Right lobe of liver (tissue), 6 donors: Measurements from ENCODE around the gene TAOK3. TPM values are rescaled to one million over a fixed set of nuclear protein-coding genes. Genes with fewer than 3 reads are reported as not detected.

Source experiments
- ATAC-seq, 4 donors: fragments of 200-7000 bp; cut with Tn5 transposase; one replicate each; pipeline ENCODE4 v1.9.1; 2020; ENCODE audit warnings: mild to moderate bottlenecking in 4 of 4, moderate library complexity in 4 of 4
- DNase-seq, 3 donors: peaks; one replicate each; pipeline ENCODE4 v3.0.0-alpha.2; 2020
- H3K27ac ChIP-seq, 3 donors: fragments of 200-600 bp; one replicate each; pipeline ENCODE4 v1.8.0; 2022
- H3K27me3 ChIP-seq, 2 donors: fragments of 200-600 bp; one replicate each; pipeline ENCODE4 v1.8.0; 2022
- H3K36me3 ChIP-seq, 4 donors: fragments of 200-600 bp; sonication (generic) in 1 of 4; one replicate each; pipeline versions ENCODE4 v1.5.1 to v1.8.0; 2017 to 2022; ENCODE audit warnings: control low read depth in 1 of 4
- H3K4me1 ChIP-seq, 4 donors: fragments of 200-600 bp; sonication (generic) in 1 of 4; one replicate each; pipeline versions ENCODE4 v1.5.1 to v1.8.0; 2017 to 2022; ENCODE audit warnings: control low read depth in 1 of 4
- H3K4me3 ChIP-seq, 3 donors: fragments of 200-600 bp; one replicate each; pipeline ENCODE4 v1.8.0; 2022
- H3K9me3 ChIP-seq, 4 donors: fragments of 200-600 bp; sonication (generic) in 1 of 4; one replicate each; pipeline versions ENCODE4 v1.5.1 to v1.8.0; 2017 to 2022; ENCODE audit warnings: control low read depth in 1 of 4
- POLR2A ChIP-seq: fragments of 450-650 bp; IDR thresholded peaks from one replicate; pipeline ENCODE4 v1.6.1; 2017; ENCODE audit warnings: antibody characterized with exemption, mild to moderate bottlenecking
- WGBS: methylation state at CpG from one replicate; pipeline ENCODE4 v1.1.6; 2018; ENCODE audit warnings: low coverage, low lambda C conversion rate; ENCODE audit not compliant: insufficient coverage; ENCODE audit errors: missing lambda C conversion rate; 5-methylcytosine and 5-hydroxymethylcytosine counted together
- intact Hi-C, 2 donors: fragments of 100-400 bp; cut with DNase I; formaldehyde crosslinking; loops; one replicate each; pipeline versions ENCODE4 v1.11.2 to v1.14.1; 2022
- total RNA-seq, 6 experiments: library from RNA; depleted of rRNA in 2 of 6; stranded (reverse); fragments of >200 nt in 2 of 6; fragmentation: NEBNext Ultra II Directional in 3 of 6; extraction: Animal tissue kit (Norgen Biotek cat#: 25700) in 3 of 6; gene quantifications; one replicate each; pipeline versions ENCODE4 v1.1.0 to v1.2.4, GENCODE V29; 2016 to 2023
- TF ChIP-seq, protein P1 (sequence below), 4 donors: fragments of 200-600 bp in 3 of 4; fragments of 450-650 bp in 1 of 4; IDR thresholded peaks; one replicate each; pipeline versions ENCODE4 v1.5.1 to v1.8.0; 2016 to 2022; ENCODE audit warnings: antibody characterized with exemption in 4 of 4, mild to moderate bottlenecking in 2 of 4
- donor health status: DM: no; HTN: yes; CAD: no.
- donor health status: DM: no; HTN: no; CAD: no.
- donor health status: DM: no; HTN: no; CAD: no.
- donor health status: DM: no; HTN: yes; CAD: no.
- donor health status: DM: no; HTN: yes; CAD: no.

TAOK3 gene
- total RNA-seq, 6 experiments from 2014 or later = 12.2 to 21.9 (median 17.7) TPM

DNA sequence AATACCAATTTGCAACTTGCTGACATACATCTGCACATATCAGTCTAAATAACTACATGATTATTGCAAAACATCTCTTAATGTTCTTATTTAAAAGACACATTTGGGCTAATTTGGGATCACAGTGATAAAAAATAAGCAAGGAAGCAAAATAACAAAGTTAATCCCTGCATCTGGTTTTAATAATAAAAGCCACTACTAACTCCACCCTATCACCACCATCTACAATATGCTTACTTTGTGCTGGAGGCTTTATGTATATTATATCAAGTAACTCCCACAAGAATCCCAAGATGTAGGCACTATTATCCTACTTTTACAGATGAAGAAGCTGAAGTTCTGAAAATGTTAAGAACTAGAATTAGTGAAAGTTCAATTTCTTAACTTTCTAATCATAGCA lies 45.7 kb downstream of the TAOK3 start:
- no peaks in the 10 kb centered on the region for H3K27me3 ChIP-seq
- peaks cover 0 to 4% (median 0%) of the 10 kb centered on the region in 4 donors for H3K4me1 ChIP-seq
- H3K9me3 ChIP-seq = no peaks in the 10 kb centered on the region
- no peak for DNase-seq
- no peak for TF ChIP-seq POLR2A
- TF ChIP-seq, protein P1, sequence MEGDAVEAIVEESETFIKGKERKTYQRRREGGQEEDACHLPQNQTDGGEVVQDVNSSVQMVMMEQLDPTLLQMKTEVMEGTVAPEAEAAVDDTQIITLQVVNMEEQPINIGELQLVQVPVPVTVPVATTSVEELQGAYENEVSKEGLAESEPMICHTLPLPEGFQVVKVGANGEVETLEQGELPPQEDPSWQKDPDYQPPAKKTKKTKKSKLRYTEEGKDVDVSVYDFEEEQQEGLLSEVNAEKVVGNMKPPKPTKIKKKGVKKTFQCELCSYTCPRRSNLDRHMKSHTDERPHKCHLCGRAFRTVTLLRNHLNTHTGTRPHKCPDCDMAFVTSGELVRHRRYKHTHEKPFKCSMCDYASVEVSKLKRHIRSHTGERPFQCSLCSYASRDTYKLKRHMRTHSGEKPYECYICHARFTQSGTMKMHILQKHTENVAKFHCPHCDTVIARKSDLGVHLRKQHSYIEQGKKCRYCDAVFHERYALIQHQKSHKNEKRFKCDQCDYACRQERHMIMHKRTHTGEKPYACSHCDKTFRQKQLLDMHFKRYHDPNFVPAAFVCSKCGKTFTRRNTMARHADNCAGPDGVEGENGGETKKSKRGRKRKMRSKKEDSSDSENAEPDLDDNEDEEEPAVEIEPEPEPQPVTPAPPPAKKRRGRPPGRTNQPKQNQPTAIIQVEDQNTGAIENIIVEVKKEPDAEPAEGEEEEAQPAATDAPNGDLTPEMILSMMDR (IDR thresholded peaks at IDR 0.05) = no peak
- no peak overlapping the region for H3K4me3 ChIP-seq
- H3K27ac ChIP-seq = no peak overlapping the region
- intact Hi-C loops = no loop called here
- no peaks in the 10 kb centered on the region for H3K36me3 ChIP-seq
- ATAC-seq = no peak

DNA sequence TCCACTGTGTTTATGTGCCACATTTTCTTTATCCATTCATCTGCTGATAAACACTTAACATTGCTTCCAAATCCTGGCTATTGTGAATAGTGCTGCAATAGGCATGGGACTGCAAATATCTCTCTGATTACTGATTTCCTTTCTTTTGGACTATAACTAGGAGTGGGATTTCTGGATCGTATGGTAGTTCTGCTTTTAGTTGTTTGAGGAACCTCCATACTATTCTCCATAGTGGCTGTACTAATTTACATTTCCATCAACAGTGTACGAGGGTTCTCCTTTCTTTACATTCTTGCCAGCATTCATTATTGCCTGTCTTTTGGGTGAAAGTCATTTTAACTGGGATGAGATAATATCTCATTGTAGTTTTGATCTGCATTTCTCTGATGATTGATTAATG lies 47.6 kb downstream of the TAOK3 start:
- no peak for TF ChIP-seq POLR2A
- TF ChIP-seq, protein P1 (IDR thresholded peaks at IDR 0.05) = no peak
- 74% methylated on average over 2 of the region's 2 CpGs for whole genome bisulfite sequencing
- H3K4me3 ChIP-seq = no peak overlapping the region
- no peaks in the 10 kb centered on the region for H3K36me3 ChIP-seq
- no peaks in the 10 kb centered on the region for H3K9me3 ChIP-seq
- intact Hi-C loops = no loop called here
- no peak for DNase-seq
- no peaks in the 10 kb centered on the region for H3K27me3 ChIP-seq
- H3K27ac ChIP-seq = no peak overlapping the region
- no peaks in the 10 kb centered on the region for H3K4me1 ChIP-seq
- no peak for ATAC-seq

DNA sequence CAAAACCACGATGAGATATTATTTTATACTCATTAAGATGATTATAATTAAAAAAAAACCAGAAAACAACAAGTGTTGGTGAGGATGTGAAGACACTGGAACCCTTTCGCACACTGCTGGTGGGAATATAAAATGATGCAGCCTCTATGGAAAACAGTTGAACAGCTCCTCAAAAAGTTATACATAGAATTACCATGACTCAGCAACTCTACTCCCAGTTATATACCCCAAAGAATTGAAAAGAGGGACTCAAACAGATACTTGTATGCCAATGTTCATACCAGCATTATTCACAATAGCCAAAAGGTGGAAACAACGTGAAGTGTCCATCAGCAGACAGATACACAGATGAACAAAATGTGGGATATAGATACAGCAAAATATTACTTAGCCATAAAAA lies 53.1 kb downstream of the TAOK3 start:
- Histone ChIP-seq H3K9me3 (no peaks in the 10 kb centered on the region), H3K27me3 (no peaks in the 10 kb centered on the region), H3K4me1 (no peaks in the 10 kb centered on the region), H3K27ac (no peak overlapping the region), H3K36me3 (no peaks in the 10 kb centered on the region), H3K4me3 (no peak overlapping the region)
- TF ChIP-seq, protein P1 (IDR thresholded peaks at IDR 0.05) = no peak
- no peak for TF ChIP-seq POLR2A
- no peak for ATAC-seq
- no peak for DNase-seq
- intact Hi-C loops = no loop called here
- WGBS = 87% methylated on average over 3 of the region's 3 CpGs

DNA sequence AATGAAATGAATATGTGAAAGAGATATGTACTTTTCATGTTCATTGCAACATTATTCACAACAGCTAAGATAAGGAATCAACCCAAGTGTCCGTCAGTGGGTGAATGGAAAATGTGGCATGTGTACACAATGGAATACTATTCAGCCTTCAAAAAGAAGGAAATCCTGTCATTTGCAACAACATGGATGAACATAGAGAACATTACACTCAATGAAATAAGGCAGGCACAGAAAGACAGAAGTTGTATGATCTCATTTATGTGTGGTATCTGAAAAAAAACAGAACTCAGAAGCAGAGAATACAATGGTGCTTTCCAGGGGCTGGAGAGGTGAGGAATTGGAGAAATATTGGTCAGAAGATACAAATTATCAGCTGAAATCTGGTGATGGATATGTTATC lies 54.0 kb downstream of the TAOK3 start:
- no peaks in the 10 kb centered on the region for H3K27me3 ChIP-seq
- H3K4me3 ChIP-seq = no peak overlapping the region
- DNase-seq (no peak), ATAC-seq (no peak)
- H3K27ac ChIP-seq = no peak overlapping the region
- no peak for TF ChIP-seq POLR2A
- TF ChIP-seq, protein P1 (IDR thresholded peaks at IDR 0.05) = no peak
- H3K4me1 ChIP-seq = no peaks in the 10 kb centered on the region
- H3K9me3 ChIP-seq = no peaks in the 10 kb centered on the region
- H3K36me3 ChIP-seq = no peaks in the 10 kb centered on the region
- intact Hi-C loops = no loop called here
- 100% methylated on average over 1 of the region's 1 CpG for WGBS

DNA sequence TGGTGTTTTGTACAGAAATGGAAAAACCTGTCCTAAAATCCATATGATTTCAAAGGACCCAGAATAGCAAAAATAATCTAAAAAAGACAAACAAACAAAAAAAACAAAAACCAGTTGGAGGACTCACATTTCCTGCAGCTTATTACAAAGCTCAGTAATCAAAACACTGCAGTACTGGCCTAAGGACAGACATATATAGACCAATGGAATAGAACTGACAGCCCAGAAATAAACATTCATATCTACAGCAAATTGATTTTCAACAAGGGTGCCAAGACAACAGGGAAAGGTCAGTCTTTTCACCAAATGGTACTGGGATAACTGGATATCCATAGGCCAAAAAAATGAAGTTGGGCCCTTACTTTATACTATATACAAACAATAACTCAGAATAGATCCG lies 55.0 kb downstream of the TAOK3 start:
- H3K9me3 ChIP-seq = no peaks in the 10 kb centered on the region
- H3K27me3 ChIP-seq = no peaks in the 10 kb centered on the region
- intact Hi-C loops = no loop called here
- TF ChIP-seq, protein P1 (IDR thresholded peaks at IDR 0.05) = no peak
- TF ChIP-seq POLR2A = no peak
- no peak overlapping the region for H3K27ac ChIP-seq
- ATAC-seq (no peak), DNase-seq (no peak)
- no peaks in the 10 kb centered on the region for H3K36me3 ChIP-seq
- peaks cover 0 to 5% (median 2%) of the 10 kb centered on the region in 4 donors for H3K4me1 ChIP-seq
- H3K4me3 ChIP-seq = no peak overlapping the region
- 100% methylated on average over 1 of the region's 1 CpG for WGBS
